Renal cortical epithelial cell (primary cell): Measurements from ENCODE around the gene NEK2. TPM values are rescaled to one million over a fixed set of nuclear protein-coding genes. Genes with fewer than 3 reads are reported as not detected.
"Not testable (repeated sequence)": the region's sequence is repeated elsewhere in the genome, so short reads cannot be mapped to it uniquely, and the experiment has no call there.

Experiments
- DNase-seq: peaks from one replicate; pipeline ENCODE4 v3.0.0-alpha.2; 2011; ENCODE audit warnings: low read depth
- total RNA-seq: library from RNA; depleted of rRNA; stranded (reverse); fragments of >200 nt; gene quantifications from 2 replicates; pipeline ENCODE4 v1.2.3, GENCODE V29; 2014

Gene NEK2
- 0.85 and 15.1 TPM in 2 replicates for total RNA-seq

DNA sequence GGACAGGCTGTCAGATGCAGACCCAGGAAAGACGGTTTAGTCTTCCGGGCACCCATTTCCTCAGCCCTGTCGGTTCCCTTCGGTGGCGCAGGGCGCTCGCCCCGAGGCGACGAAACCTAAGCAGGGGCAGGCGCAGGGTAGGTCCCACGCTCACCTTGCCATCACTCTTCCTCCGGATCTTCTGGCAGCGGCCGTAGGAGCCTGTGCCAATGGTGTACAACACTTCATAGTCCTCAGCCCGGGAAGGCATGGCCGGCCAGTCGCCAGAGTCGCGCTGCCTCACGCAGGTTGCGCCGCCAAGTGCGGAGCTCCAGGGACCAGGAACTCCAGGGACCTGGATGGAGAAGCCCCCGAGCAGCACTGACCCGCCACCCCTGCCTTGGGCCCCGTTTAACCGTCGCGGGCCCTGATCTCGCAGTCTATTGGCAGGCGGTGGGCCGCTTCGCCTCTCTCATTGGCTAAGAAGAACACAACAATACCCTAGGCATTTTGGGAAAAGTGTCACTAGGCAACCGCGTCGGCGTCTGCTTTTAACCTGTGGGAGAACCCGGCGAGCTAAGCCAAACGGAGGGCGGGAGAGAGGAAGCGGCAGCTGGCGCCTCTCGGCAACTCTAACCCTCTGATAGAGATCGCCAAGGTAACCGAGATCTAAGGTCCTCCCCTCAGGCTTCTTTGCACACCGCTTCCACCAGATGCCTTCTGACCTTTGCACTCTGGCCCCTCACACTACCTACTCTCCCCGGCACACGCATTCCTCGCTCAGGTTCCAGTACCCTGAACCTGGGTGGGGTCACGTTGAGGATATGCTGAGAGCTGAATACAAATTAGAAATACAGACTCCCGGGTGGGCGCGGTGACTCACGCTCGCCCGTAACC, at the start of gene NEK2:
Gene NEK2, minus strand, starts transcription at position 392 of the 876 bp plus-strand sequence. Its CDS starts 142 bp downstream, at position 250.
- peak; percentile 94 for DNase-seq

DNA sequence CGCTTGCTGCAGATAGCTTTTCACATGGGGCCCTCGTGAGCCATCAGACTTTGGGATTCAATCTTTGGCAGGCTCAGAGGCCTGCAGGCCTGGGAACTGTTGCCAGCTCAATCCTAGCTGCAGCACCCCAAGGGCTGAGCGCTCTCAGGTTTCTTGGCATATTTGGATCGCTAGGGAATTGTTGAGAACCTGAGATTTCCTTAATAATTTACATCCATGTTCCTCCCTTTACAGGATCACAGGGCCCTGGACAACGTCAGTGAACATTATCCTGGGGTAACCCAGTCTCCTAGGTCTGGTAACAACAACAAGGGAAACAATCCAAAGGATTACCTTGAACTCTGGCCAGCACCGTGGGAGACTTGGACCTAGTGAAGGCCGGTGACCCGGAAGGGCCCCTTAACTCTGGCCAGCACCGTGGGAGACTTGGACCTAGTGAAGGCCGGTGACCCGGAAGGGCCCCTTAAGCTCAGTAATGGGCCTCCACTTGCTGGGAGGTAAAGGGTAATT, 49.3 kb upstream of the NEK2 start:
- peak; percentile 77 for DNase-seq

DNA sequence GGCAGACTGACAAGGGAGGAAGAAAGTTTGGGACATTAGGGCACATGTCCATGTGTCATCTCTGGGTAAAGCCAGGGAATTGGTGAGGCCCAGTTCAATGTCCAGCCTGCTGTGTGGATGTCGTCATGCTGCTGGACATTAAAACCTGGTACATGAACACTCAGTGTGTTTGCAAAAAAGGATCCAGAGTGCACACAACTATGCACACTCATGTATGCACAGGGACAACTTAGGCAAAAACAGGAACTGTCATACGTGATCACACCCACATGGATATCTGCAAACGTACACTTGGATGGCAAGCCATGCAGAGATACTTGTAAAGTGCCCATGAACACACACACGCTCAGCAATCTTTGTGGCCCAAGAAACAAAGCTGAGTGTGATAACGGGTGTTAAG, 47.9 kb upstream of the NEK2 start:
- no peak for DNase-seq

- DNase-seq = peak; percentile 19
Measured at GRCh38 chr1:211722277-211723175, 47.1 kb upstream of the NEK2 start.

DNA sequence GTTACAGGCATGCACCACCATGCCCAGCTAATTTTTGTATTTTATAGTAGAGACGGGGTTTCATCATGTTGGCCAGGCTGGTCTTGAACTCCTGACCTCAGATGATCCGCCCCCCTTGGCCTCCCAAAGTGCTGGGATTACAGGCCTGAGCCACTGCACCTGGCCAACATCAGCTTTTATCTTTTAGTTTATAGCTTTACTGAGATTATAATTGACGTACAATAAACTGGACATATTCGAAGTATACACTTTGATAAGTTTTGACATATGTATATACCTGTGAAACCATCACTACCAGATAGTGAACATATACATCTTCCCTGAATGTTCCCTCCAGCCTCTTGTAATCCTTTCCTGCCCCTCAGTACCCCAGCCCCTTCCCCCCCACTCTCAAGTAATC, 41.1 kb upstream of the NEK2 start:
- DNase-seq = not testable (repeated sequence)

DNA sequence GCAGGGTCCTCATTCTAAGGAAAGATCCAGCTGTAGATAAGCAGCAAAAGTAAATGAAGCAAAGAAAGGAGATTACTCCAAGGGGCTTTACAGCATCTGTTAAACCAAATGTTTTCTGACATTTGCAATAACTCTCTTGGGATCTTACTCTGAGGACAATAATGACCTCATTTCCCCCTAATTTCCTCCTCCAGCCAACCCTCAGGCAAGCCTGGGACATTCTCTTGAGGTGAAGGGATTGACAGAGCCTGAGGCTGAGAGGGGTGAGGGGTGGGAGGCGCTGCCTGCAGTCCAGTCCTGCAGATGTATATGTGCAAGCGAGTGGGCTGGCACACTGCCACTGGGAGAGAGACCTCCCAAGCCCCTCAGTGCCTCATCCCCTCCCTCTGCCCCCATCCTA, 40.5 kb upstream of the NEK2 start:
- no peak for DNase-seq

DNA sequence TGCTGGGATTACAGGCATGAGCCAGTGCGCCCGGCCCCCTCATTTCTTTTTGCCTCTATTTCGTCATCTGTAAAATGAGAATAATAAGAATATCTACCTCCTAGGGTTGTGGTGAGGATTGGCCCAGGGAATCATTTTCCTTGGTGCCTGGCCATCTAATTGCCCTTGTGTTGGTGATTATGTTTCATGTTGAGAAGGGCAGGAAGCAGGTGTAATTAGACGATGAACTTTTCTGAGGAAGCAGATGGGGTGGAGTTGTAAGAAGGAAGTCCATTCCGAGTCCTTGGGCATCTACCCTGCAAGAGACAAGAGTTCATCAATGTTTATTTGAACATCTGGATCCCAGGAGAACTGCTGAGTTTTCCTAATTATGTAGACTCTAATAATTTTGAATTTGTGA, 38.7 kb upstream of the NEK2 start:
- no peak for DNase-seq

- DNase-seq = no peak
Measured at GRCh38 chr1:211713231-211713630, 37.8 kb upstream of the NEK2 start.

DNA sequence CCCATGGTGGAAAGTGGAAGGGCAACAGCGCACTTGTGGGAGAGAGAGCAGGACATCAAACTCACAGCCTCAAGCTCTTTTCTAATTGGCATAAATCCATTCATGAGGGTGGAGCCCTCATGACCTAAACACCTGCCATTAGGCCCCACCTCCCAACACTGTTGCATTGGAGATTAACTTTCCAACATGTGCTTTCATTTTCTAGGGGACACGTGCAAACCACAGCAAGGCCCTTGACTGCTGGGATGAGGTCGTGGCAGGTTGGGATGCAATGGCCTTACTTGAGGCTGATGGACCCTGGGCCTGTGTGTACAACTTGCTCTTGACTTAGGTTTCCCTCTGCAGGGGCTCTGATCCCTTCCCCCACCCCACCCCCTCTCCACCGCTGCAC, 35.9 kb upstream of the NEK2 start:
- no peak for DNase-seq

DNA sequence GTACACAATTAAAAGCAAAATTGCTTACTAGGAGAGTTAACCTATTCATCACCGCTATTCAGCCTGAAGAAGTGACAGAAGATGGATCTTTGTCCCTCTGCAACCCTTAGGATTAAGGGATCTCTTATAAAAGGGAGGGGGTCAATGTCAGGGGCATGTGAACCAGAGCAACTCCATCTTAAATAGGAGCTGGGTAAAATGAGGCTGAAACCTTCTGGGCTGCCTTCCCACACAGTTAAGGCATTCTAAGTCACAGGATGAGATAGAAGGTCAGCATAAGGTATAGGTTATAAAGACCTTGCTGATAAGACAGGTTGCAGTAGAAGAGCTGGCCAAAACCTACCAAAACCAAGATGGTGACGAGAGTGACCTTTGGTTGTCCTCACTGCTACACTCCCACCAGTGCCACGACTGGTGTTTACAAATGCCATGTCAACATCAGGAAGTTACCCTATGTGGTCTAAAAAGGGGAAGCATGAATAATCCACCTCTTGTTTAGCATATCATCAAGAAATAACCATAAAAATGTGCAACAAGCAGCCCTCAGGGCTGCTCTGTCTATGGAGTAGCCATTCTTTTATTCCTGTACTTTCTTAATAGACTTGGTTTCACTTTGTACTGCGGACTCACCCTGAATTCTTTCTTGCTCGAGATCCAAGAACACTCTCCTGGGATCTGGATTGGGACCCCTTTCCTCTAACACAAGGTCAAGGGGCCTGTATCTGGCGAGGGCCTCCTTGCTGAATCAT, 35.3 kb upstream of the NEK2 start:
- DNase-seq = no peak

DNA sequence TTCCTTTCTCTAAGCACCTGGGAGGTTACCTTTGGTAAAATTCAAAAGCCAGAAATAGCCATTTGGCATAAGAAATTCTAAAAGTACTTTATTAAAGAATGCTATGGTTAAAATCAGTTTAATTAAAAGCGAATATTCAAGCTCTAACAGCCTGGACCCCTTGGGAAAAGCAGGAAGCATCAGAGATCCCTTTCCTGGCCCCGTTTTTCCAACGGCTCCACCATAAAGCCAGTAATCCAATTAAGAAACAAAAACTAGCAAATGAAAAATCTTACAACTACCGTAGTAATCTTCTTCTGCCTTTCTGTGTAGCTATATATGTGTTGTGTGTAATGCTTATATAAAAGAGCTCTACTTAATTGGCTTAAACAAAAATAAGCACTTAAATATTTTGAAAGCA, 33.5 kb upstream of the NEK2 start:
- no peak for DNase-seq

DNA sequence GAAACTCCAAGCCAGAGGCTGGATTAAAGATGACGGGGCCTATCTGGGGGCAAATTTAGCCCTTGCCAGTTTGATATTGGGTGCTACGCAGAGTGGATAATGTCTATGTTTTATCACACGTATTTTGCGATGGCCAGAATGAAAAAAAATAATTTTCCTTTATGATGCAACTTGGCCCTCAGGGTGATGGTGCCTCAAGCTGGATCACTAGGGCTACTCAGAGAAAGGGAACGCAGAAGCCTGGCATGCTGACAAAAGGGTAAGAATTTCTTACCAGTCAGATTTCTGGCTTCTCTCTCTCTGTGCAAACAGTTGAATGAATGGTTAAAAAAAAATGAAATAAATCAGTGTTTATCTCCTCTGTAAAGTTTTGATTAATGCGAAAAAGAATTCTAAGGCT, 32.6 kb upstream of the NEK2 start:
- DNase-seq = no peak

DNA sequence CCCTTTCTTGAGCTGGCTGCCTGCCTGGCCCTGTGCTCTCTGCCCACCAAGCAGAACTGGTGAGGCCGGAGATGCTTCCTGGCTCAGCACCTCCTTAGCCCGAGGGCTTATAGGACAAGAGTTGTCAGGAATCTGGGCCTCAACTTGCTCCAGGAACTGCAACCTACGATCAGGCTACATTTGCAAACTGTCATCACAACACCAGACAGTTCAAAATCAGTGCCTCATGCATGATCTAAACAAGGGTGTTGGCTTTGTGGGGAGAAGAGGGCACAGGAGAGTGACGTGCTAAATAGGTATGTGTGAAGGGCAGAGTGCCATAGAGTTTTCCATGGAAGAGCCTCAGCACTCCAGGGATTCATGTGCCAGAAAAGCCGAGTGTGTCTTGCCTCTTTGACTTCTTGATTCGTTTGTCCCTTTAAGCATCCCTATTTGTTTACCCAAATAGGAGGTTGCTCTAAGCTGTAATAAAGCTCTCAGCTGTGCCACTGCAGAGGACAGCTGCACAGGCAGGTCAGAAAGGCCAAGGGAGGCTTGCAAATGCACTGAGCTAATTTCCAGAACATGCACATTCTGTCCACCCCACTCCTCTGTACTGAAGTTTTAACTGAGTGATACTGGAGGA, 30.2 kb upstream of the NEK2 start:
- DNase-seq = no peak

- no peak for DNase-seq
Measured at GRCh38 chr1:211704543-211704942, 29.1 kb upstream of the NEK2 start.

DNA sequence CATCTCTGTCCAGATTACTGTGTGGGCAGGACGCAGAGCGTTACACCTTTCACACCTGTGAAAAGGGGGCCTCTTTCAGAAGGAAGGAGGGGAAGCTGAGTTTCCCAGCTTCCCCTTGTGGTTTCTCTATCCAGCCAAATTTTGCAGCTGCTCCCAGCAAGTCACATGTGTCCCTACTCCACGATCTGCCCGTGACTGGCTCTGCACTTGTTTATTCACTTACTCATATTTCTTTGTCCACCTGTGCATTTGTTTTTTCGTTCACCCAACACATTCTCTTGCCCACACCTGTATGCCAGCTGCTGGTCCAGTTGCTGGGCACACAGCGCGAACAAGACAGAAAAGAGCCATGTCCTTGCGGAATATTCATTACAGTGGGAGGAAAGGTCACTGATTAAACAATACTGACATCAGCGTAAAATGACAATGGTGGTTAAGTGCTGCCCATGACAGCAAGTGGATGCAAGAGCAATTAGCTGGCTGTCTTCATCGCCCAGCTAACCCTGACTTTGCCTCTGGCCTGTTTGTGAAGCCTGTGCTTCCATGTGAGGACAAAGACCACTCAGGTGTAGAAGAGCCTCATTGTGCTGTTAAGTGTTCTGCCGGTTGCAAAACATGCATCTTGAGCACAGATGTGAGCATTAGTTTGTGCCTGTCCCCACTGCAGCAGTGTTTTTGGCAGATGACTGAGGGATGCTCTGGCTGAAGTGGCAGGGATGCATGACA, 28.6 kb upstream of the NEK2 start:
- no peak for DNase-seq

DNA sequence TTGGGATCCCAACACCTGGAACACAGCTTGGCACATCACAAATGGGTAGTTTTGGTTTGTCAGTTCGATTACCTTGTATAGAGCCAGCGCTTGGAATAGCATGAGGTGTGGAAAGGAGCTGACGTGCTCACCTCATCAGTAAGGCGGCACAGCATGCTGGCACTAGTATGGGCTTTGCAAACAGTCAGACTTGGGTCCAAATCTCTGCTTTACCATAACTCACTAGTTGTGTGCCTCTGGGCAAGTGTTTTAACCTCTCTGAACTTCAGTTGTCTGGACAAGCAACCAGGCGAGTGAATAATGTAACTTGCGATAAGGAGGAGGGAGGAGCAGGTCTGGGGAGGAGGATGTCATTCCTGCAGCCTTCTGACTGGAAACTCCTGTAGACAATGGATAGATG, 26.3 kb upstream of the NEK2 start:
- DNase-seq = no peak

DNA sequence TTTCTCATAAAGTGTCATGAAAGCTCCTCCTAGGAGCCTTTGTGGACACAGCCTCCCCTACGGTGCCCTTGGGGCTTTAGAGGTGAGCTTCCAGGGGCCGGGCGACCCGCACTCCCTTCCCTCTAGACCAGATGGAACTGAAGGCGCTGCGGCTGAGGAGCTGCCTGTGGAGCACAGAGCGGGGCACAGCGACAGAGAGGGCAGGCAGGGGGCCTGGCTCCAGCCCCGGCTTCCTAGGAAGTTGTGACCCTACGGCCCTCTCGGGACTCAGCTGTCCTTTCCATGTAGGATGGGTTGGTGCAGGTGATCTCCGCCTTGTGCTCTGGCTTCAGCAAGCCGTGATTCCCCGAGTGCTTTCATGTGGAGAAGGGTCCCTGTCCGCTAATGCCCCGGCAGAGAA, 23.6 kb upstream of the NEK2 start:
- no peak for DNase-seq

DNA sequence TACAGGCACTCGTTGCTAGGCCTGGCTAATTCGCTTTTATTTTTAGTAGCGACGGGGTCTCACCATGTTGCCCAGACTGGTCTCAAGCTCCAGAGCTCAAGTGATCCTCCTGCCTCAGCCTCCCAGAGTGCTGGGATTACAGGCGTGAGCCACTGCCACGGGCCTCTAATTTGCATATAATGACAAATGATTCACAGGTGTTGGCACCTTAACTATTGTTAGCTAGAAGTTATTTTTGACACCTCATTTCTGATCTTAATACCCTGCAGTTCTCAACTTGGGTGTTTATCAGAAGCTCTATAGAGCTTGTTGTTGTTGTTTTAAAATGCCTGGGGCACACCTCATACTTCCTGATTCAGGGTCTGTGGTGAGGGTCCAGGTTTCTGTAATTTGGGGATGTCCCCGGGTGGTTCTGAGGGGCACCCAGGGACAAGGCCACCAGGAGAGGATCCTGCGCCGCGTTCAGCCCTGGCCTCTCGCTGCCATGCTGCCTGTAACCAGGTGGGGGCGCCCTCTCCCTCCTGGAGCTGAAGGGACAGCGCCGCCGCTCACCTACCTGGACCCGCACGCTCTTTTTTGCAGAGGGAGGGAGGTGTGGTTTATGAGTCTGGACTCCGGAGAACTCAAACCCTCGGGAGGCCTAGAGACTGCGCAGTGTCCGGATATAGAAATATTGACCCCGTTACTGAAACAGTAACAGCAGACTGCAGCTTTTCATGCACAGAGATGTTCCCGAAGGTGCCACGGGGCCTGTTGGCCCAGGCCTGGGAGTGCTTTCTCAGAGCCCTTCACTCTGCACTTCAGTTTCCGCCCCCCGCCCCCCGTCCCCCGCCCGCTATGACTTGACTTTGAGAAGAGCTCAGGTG, 23.0 kb upstream of the NEK2 start:
- DNase-seq = peak; percentile 53

DNA sequence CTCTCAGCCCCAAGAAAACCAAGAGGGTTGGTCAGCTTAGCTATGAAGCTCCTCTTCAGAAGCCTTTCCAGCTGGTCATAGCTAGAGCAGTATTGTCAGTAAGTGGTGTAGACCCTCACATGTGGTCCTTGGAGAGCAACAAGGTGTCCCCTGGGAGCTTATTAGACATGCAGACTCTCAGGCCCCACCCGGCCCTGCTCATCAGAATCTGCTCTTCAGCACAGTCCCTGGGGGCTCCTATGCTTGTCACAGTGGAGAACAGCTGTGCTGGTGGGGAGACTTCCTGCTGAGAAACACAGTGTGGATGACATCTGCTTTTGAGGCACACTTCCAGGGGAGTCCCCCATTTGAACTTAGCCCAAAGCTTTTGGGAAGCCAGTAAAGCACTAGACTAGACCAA, 21.9 kb upstream of the NEK2 start:
- DNase-seq = no peak
